Ovary (tissue), 3 donors: ENCODE measurements around the gene BOK.

ENCODE experiments used
- POLR2A ChIP-seq: fragments of 450-650 bp; IDR thresholded peaks from one replicate; pipeline ENCODE4 v1.6.1; 2017; ENCODE audit warnings: antibody characterized with exemption, mild to moderate bottlenecking, moderate library complexity
- TF ChIP-seq, protein P1 (sequence below), 3 donors: fragments of 450-650 bp in 2 of 3; fragments of 200-600 bp in 1 of 3; IDR thresholded peaks; one replicate each; pipeline versions ENCODE4 v1.5.1 to v1.8.0; 2016 to 2022; ENCODE audit warnings: antibody characterized with exemption in 3 of 3, mild to moderate bottlenecking in 1 of 3
- donor health status: DM: no; HTN: no; CAD: no.

DNA sequence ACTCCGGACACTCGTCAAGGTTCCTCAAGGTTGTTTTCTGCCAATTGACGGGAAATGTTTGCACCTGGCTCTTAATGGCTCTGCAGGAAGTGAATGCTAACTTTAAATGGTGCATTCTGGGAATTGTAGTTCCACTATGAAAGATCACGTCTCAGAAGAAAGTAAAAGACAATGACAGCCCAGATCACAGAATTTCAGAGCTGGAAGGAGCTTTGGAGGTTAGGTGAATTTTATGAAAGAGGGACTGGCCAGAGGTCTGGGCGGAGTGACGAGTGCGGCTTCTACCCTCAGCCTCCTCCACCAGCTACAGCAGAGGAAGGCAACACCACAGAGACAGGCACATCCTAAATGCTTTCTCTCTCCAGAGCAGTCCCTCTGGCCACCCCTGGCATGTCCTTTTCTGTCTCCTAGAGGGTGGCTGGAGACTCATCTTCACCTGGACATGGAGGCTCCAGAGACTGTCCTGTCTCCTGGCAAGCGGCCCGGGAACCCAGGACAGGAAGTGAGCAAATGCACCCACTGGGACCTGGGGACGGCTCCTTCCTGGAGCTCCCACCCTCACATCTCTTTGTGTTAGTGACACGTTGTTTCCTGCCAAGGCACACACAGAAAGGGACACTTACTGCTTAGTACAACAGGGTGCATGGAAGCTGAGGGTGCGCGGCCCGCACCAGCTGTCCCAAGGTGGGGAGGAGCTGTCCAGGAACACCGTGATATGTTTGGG is 59.0 kb downstream of the BOK start:
- TF ChIP-seq, protein P1, sequence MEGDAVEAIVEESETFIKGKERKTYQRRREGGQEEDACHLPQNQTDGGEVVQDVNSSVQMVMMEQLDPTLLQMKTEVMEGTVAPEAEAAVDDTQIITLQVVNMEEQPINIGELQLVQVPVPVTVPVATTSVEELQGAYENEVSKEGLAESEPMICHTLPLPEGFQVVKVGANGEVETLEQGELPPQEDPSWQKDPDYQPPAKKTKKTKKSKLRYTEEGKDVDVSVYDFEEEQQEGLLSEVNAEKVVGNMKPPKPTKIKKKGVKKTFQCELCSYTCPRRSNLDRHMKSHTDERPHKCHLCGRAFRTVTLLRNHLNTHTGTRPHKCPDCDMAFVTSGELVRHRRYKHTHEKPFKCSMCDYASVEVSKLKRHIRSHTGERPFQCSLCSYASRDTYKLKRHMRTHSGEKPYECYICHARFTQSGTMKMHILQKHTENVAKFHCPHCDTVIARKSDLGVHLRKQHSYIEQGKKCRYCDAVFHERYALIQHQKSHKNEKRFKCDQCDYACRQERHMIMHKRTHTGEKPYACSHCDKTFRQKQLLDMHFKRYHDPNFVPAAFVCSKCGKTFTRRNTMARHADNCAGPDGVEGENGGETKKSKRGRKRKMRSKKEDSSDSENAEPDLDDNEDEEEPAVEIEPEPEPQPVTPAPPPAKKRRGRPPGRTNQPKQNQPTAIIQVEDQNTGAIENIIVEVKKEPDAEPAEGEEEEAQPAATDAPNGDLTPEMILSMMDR (IDR thresholded peaks at IDR 0.05): no peak
- TF ChIP-seq POLR2A: no peak
